K562 (cell line): ENCODE data around the gene PRELID1. TPM values are rescaled to one million over a fixed set of nuclear protein-coding genes. Genes with fewer than 3 reads are reported as not detected.

ENCODE experiments used
- CAMTA2 ChIP-seq: fragments of 250-450 bp; sonication (Bioruptor Pico); conservative IDR thresholded peaks from 2 replicates; pipeline ENCODE4 v1.5.1; 2022
- CREBBP ChIP-seq: IDR thresholded peaks from one replicate; pipeline ENCODE4 v1.6.1; 2012; ENCODE audit warnings: low read depth, mild to moderate bottlenecking, control low read depth, inconsistent platforms, low read length
- DDX20 ChIP-seq: fragments of 450-650 bp; IDR thresholded peaks from 2 replicates; pipeline ENCODE4 v1.6.1; 2016; ENCODE audit warnings: missing genetic modification characterization, low read depth, mild to moderate bottlenecking, missing compliant biosample characterization, moderate library complexity
- E2F3 ChIP-seq: fragments of 250-450 bp; sonication (Bioruptor Pico); IDR thresholded peaks from 2 replicates; pipeline ENCODE4 v1.4.0; 2020; ENCODE audit warnings: mild to moderate bottlenecking
- EGR1 ChIP-seq: fragments of 450-650 bp; conservative IDR thresholded peaks from 2 replicates; pipeline ENCODE4 v1.6.1; 2017; ENCODE audit warnings: mild to moderate bottlenecking
- ESRRB ChIP-seq: fragments of 250-450 bp; sonication (Bioruptor Pico); IDR thresholded peaks from 2 replicates; pipeline ENCODE4 v1.5.0; 2020; ENCODE audit warnings: mild to moderate bottlenecking, moderate library complexity, borderline replicate concordance
- GABPB1 ChIP-seq: sonication (generic); formaldehyde crosslinking; IDR thresholded peaks from 2 replicates; pipeline ENCODE4 v1.8.0; 2022; ENCODE audit warnings: mild to moderate bottlenecking, missing genetic modification reagents
- GABPB2 ChIP-seq: fragments of 250-450 bp; sonication (Bioruptor Pico); conservative IDR thresholded peaks from 2 replicates; pipeline ENCODE4 v1.5.1; 2021; ENCODE audit warnings: mild to moderate bottlenecking
- L3MBTL2 ChIP-seq: fragments of 450-650 bp; IDR thresholded peaks from 2 replicates; pipeline ENCODE4 v1.6.1; 2016; ENCODE audit warnings: mild to moderate bottlenecking, moderate library complexity
- MEIS2 ChIP-seq: fragments of 450-650 bp; IDR thresholded peaks from 2 replicates; pipeline ENCODE4 v1.6.1; 2014; ENCODE audit warnings: mild to moderate bottlenecking; ENCODE audit not compliant: partially characterized antibody
- MITF ChIP-seq: IDR thresholded peaks from 2 replicates; pipeline ENCODE4 v1.6.1; 2014; ENCODE audit warnings: antibody characterized with exemption
- MYNN ChIP-seq, 2 experiments: sonication (generic); formaldehyde crosslinking in 1 of 2; IDR thresholded peaks; 2 replicates each; pipeline versions ENCODE4 v1.5.0 to v1.6.1; 2016 to 2020; ENCODE audit warnings: antibody characterized with exemption in 1 of 2, missing genetic modification reagents in 1 of 2
- PCBP1 ChIP-seq: fragments of 200-400 bp; formaldehyde crosslinking; IDR thresholded peaks from 2 replicates; pipeline ENCODE4 v1.6.1; 2018; ENCODE audit warnings: mild to moderate bottlenecking, low read depth, low read length; ENCODE audit not compliant: poor library complexity, severe bottlenecking
- PTTG1 ChIP-seq: fragments of 450-650 bp; IDR thresholded peaks from 2 replicates; pipeline ENCODE4 v1.6.1; 2016; ENCODE audit warnings: low read depth, mild to moderate bottlenecking, missing genetic modification characterization, missing compliant biosample characterization
- RBM25 ChIP-seq: fragments of 200-400 bp; formaldehyde crosslinking; IDR thresholded peaks from 2 replicates; pipeline ENCODE4 v1.6.1; 2018; ENCODE audit warnings: low read length, low read depth, moderate library complexity; ENCODE audit not compliant: severe bottlenecking
- RBM34 ChIP-seq: fragments of 200-400 bp; formaldehyde crosslinking; IDR thresholded peaks from 2 replicates; pipeline ENCODE4 v1.6.1; 2018; ENCODE audit warnings: low read length, borderline replicate concordance; ENCODE audit not compliant: insufficient read depth
- SMARCE1 ChIP-seq: fragments of 450-650 bp; IDR thresholded peaks from 2 replicates; pipeline ENCODE4 v1.7.1; 2016; ENCODE audit warnings: mild to moderate bottlenecking
- TEAD1 ChIP-seq, 2 experiments: fragments of 450-650 bp in 1 of 2; sonication (generic) in 1 of 2; formaldehyde crosslinking; IDR thresholded peaks; 2 replicates each; pipeline versions ENCODE4 v1.4.0 to v1.8.0; 2020 to 2022; ENCODE audit warnings: mild to moderate bottlenecking in 2 of 2, missing genetic modification reagents in 1 of 2
- TFAP4 ChIP-seq: sonication (generic); formaldehyde crosslinking; IDR thresholded peaks from 2 replicates; pipeline ENCODE4 v1.8.0; 2022; ENCODE audit warnings: missing genetic modification reagents, mild to moderate bottlenecking, moderate library complexity, borderline replicate concordance
- ZBTB11 ChIP-seq, 3 experiments: fragments of 200-800 bp in 1 of 3; fragments of 250-450 bp in 1 of 3; fragments of 450-650 bp in 1 of 3; sonication (Bioruptor Pico) in 1 of 3; sonication (Bioruptor generic) in 1 of 3; formaldehyde crosslinking in 1 of 3; IDR thresholded peaks; 2 replicates each; pipeline versions ENCODE4 v1.6.1 to v1.8.0; 2016 to 2022; ENCODE audit warnings: mild to moderate bottlenecking in 2 of 3, missing genetic modification characterization in 2 of 3, missing compliant biosample characterization in 1 of 3, moderate library complexity in 1 of 3
- ZNF589 ChIP-seq: fragments of 200-800 bp; sonication (Bioruptor generic); IDR thresholded peaks from 2 replicates; pipeline ENCODE4 v1.6.1; 2016; ENCODE audit warnings: low read depth, missing genetic modification characterization, missing compliant biosample characterization
- ZNF699 ChIP-seq: fragments of 250-450 bp; sonication (Bioruptor Pico); IDR thresholded peaks from 2 replicates; pipeline ENCODE4 v1.8.0; 2021; ENCODE audit warnings: mild to moderate bottlenecking, moderate library complexity; ENCODE audit not compliant: insufficient replicate concordance
- ZNF79 ChIP-seq: fragments of 250-450 bp; sonication (Bioruptor Pico); IDR thresholded peaks from 2 replicates; pipeline ENCODE4 v1.4.0; 2020; ENCODE audit warnings: low read depth, mild to moderate bottlenecking, moderate library complexity
- polyA plus RNA-seq, 8 experiments: library from polyadenylated mRNA; depleted of rRNA in 4 of 8; stranded (reverse) in 5 of 8; unstranded in 3 of 8; fragments of >200 nt; fragmentation: Nextera tagmentation in 2 of 8; fragmentation: Illumina TruSeq in 1 of 8; extraction: Ambion mirVana in 2 of 8; extraction: Trizol in 1 of 8; gene quantifications; 2 replicates each; pipeline versions ENCODE4 v1.2.1 to v1.2.3, GENCODE V29; 2011 to 2014; ENCODE audit warnings: inconsistent platforms in 1 of 8, missing spikeins in 1 of 8
- total RNA-seq, 7 experiments: library from RNA; depleted of rRNA in 6 of 7; stranded (reverse); fragments of >200 nt in 6 of 7; fragmentation: Illumina TruSeq in 2 of 7; extraction: Trizol in 2 of 7; gene quantifications; 2 replicates each; pipeline versions ENCODE4 v1.2.1 to v1.2.3, GENCODE V29; 2011 to 2021; ENCODE audit warnings: low replicate concordance in 1 of 7

PRELID1 gene
- total and polyA plus RNA-seq, 9 of the 15 experiments (the other 6 are each of a cell fraction or from before 2014, with no cell fraction given) = 40.1 to 484 (median 340) TPM

- TF ChIP-seq MYNN (IDR thresholded peaks at IDR 0.05) = no peak
- no peak for TF ChIP-seq MYNN (CRISPR knock-in tag; IDR thresholded peaks at IDR 0.05)
- TF ChIP-seq ZNF79 = no peak
- no peak for TF ChIP-seq EGR1
- TF ChIP-seq PCBP1 = no peak
- TF ChIP-seq GABPB1 = no peak
- no peak for TF ChIP-seq CREBBP
- no peak for TF ChIP-seq SMARCE1
- TF ChIP-seq ZNF589 (CRISPR knock-in tag) = no peak
- TF ChIP-seq PTTG1 (tag) = no peak
- TF ChIP-seq MITF = no peak
- no peak for TF ChIP-seq CAMTA2 (CRISPR knock-in tag)
- TF ChIP-seq ZBTB11 (CRISPR knock-in tag; IDR thresholded peaks at IDR 0.05) = no peak
- peak; percentile 85 for TF ChIP-seq TFAP4 (CRISPR knock-in tag)
- TF ChIP-seq RBM25 = no peak
- no peak for TF ChIP-seq ZNF699 (CRISPR knock-in tag)
- TF ChIP-seq TEAD1 (CRISPR knock-in tag; IDR thresholded peaks at IDR 0.05) = no peak
- TF ChIP-seq ESRRB (CRISPR knock-in tag) = no peak
- TF ChIP-seq RBM34 = no peak
- TF ChIP-seq MEIS2 = peak; percentile 16
- no peak for TF ChIP-seq L3MBTL2
- TF ChIP-seq E2F3 (CRISPR knock-in tag) = no peak
- TF ChIP-seq GABPB2 (CRISPR knock-in tag) = no peak
- no peak for TF ChIP-seq DDX20 (tag)
Measured at GRCh38 chr5:177312649-177313181, 9.1 kb downstream of the PRELID1 start (continued).
